ENCODE results near the gene C1orf198. TPM values are rescaled to one million over a fixed set of nuclear protein-coding genes. Genes with fewer than 3 reads are reported as not detected.

Gene C1orf198
- total RNA-seq, 1 experiment from 2014 or later: 22.9 TPM

GRCh38 chr1:230843503-230844309, 24.6 kb downstream of the C1orf198 start:
- H3K4me1 ChIP-seq (ENCODE audit: control insufficient read depth in 1 of 2, insufficient read depth in 2 of 2, low read length in 2 of 2): peaks cover under 1 to 3% of the 10 kb centered on the region in 2 experiments
- H4K20me1 ChIP-seq (ENCODE audit: insufficient read depth): no peaks in the 10 kb centered on the region
- H3K79me2 ChIP-seq (ENCODE audit: insufficient read depth, low read length): no peaks in the 10 kb centered on the region; the same call in 1 of the 2 replicates
- H3K9ac ChIP-seq (ENCODE audit: low read length): no peak overlapping the region
- no peak overlapping the region for H3K4me2 ChIP-seq (ENCODE audit: low read length)
- no peak for DNase-seq (ENCODE audit: low read depth, low spot score)
- H3K4me3 ChIP-seq (replicated peaks in 1 of 2; ENCODE audit: low read depth in 1 of 2, low read length in 2 of 2): no peak overlapping the region
- H3K27me3 ChIP-seq (ENCODE audit: insufficient read depth, low read length): no peaks in the 10 kb centered on the region
- H3K27ac ChIP-seq (ENCODE audit: low read depth, low read length): no peak overlapping the region
- ATAC-seq: no peak
- no peaks in the 10 kb centered on the region for H3K9me3 ChIP-seq (ENCODE audit: control insufficient read depth in 1 of 2, insufficient read depth in 1 of 2, low read depth in 1 of 2, low read length in 2 of 2)
- no peak for TF ChIP-seq SRF (IDR thresholded peaks at IDR 0.05; ENCODE audit: low read depth)
- TF ChIP-seq EZH2 (IDR thresholded peaks at IDR 0.05): no peak
- no peak for TF ChIP-seq FOSL1 (IDR thresholded peaks at IDR 0.05; ENCODE audit: low read depth)
- no peak for TF ChIP-seq SP1 (IDR thresholded peaks at IDR 0.05; ENCODE audit: low read depth)
- no peak for TF ChIP-seq CEBPB (IDR thresholded peaks at IDR 0.05; ENCODE audit: low read depth)
- no peak for TF ChIP-seq MAX (IDR thresholded peaks at IDR 0.05)
- TF ChIP-seq REST (IDR thresholded peaks at IDR 0.05; ENCODE audit: low read depth): no peak
- TF ChIP-seq TCF7L2 (IDR thresholded peaks at IDR 0.05; ENCODE audit: borderline replicate concordance, extremely low read depth, insufficient read depth, insufficient read length): no peak
- TF ChIP-seq SIN3A (IDR thresholded peaks at IDR 0.05; ENCODE audit: low read depth): no peak
- no peak for TF ChIP-seq ZBTB33 (IDR thresholded peaks at IDR 0.05; ENCODE audit: extremely low read depth, insufficient replicate concordance, low read length)
- no peak for TF ChIP-seq ELF1 (IDR thresholded peaks at IDR 0.05; ENCODE audit: borderline replicate concordance, low read depth)
- TF ChIP-seq YY1 (IDR thresholded peaks at IDR 0.05; ENCODE audit: extremely low read depth, insufficient replicate concordance, low read depth, low read length): no peak
- no peak for TF ChIP-seq EZH2phosphoT487 (IDR thresholded peaks at IDR 0.05; ENCODE audit: borderline replicate concordance)
- no peak for TF ChIP-seq POLR2AphosphoS5 (IDR thresholded peaks at IDR 0.05; ENCODE audit: low read depth, low read length)
- no peak for TF ChIP-seq POLR2A (IDR thresholded peaks at IDR 0.05; ENCODE audit: borderline replicate concordance, extremely low read depth, insufficient read depth, insufficient read length)
- ChIA-PET CTCF (no interaction called here), RAD21 (ENCODE audit: low non-redundant PET in 1 of 2, low total read pairs in 2 of 2, uncharacterized antibody in 2 of 2, unreplicated experiment in 2 of 2) (no interaction called here), POLR2A (no interaction called here)
- no peak overlapping the region for H2AFZ ChIP-seq (ENCODE audit: low read depth, low read length, poor library complexity, severe bottlenecking)
- no TSS peak for BruUV-seq (replicated peaks)
- no peaks in the 10 kb centered on the region for H3K9me2 ChIP-seq (ENCODE audit: insufficient read depth)
- H3K36me3 ChIP-seq (ENCODE audit: control insufficient read depth in 1 of 2, insufficient read depth in 2 of 2, low read length in 2 of 2): peaks cover 3 to 8% of the 10 kb centered on the region in 2 experiments; a peak in 3 of 4 replicates
- intact Hi-C loops (cut with micrococcal nuclease): no loop called here

All from HCT116 (cell line).